Neural cell (in vitro differentiated cells): ENCODE measurements around the gene ESCO1.

ENCODE experiments used
- CTCF ChIP-seq: fragments of 450-650 bp; IDR thresholded peaks from 2 replicates; pipeline ENCODE4 v1.5.1; 2014; ENCODE audit warnings: antibody characterized with exemption, mild to moderate bottlenecking, moderate library complexity; ENCODE audit not compliant: poor library complexity, severe bottlenecking
- EZH2 ChIP-seq: fragments of 200-600, 300-800 bp; shearing (Covaris generic), sonication (generic); IDR thresholded peaks from 2 replicates; pipeline ENCODE4 v1.6.1; 2014; ENCODE audit warnings: antibody characterized with exemption, low read length, borderline replicate concordance, mild to moderate bottlenecking; ENCODE audit not compliant: insufficient read depth, poor library complexity, severe bottlenecking
- MXI1 ChIP-seq: fragments of 450-650 bp; conservative IDR thresholded peaks from 2 replicates; pipeline ENCODE4 v1.6.1; 2014; ENCODE audit warnings: antibody characterized with exemption, mild to moderate bottlenecking; ENCODE audit not compliant: poor library complexity, severe bottlenecking
- POLR2AphosphoS5 ChIP-seq: IDR thresholded peaks from 2 replicates; pipeline ENCODE4 v1.6.1; 2012
- RAD21 ChIP-seq: fragments of 450-650 bp; conservative IDR thresholded peaks from 2 replicates; pipeline ENCODE4 v1.6.1; 2014; ENCODE audit warnings: antibody characterized with exemption, mild to moderate bottlenecking, moderate library complexity
- REST ChIP-seq: IDR thresholded peaks from 2 replicates; pipeline ENCODE4 v1.6.1; 2012; ENCODE audit warnings: borderline replicate concordance
- SMC3 ChIP-seq: fragments of 450-650 bp; conservative IDR thresholded peaks from 2 replicates; pipeline ENCODE4 v1.6.1; 2014; ENCODE audit warnings: antibody characterized with exemption, mild to moderate bottlenecking, moderate library complexity; ENCODE audit not compliant: poor library complexity
- TAF1 ChIP-seq: IDR thresholded peaks from 2 replicates; pipeline ENCODE4 v1.6.1; 2012; ENCODE audit warnings: low read depth

- TF ChIP-seq CTCF (no peak), MXI1 (no peak), SMC3 (no peak), POLR2AphosphoS5 (no peak), EZH2 (no peak), REST (no peak), TAF1 (no peak), RAD21 (no peak)
Measured at GRCh38 chr18:21479721-21480120, 120.8 kb downstream of the ESCO1 start.
